HG02973 (cell line): ENCODE data around the gene CIRBP.

Experiments used
- ATAC-seq: cut with Tn5 transposase; IDR thresholded peaks from one replicate; pipeline ENCODE4 v1.9.1; 2021; ENCODE audit warnings: moderate library complexity; ENCODE audit not compliant: unreplicated experiment

CIRBP gene

GRCh38 chr19:1254530-1255185 lies 14.5 kb upstream of the CIRBP start:
- ATAC-seq, result no peak

GRCh38 chr19:1255186-1256161 lies 13.7 kb upstream of the CIRBP start:
- no peak for ATAC-seq

- no peak for ATAC-seq
Observed at GRCh38 chr19:1256646-1257474, 12.3 kb upstream of the CIRBP start.

GRCh38 chr19:1257475-1258162 lies 11.5 kb upstream of the CIRBP start:
- ATAC-seq, result no peak

- no peak for ATAC-seq
Observed at GRCh38 chr19:1258163-1258492, 11.0 kb upstream of the CIRBP start.

GRCh38 chr19:1258707-1259205 lies 10.4 kb upstream of the CIRBP start:
- ATAC-seq, result no peak

- ATAC-seq, result peak; percentile 28
Observed at GRCh38 chr19:1259206-1259875, 9.8 kb upstream of the CIRBP start.

GRCh38 chr19:1259876-1260748 lies 9.0 kb upstream of the CIRBP start:
- ATAC-seq, result no peak

GRCh38 chr19:1260749-1261537 lies 8.2 kb upstream of the CIRBP start:
- ATAC-seq, result peak; percentile 46

- no peak for ATAC-seq
Observed at GRCh38 chr19:1261538-1261797, 7.7 kb upstream of the CIRBP start.

GRCh38 chr19:1261798-1262622 lies 7.1 kb upstream of the CIRBP start:
- ATAC-seq, result no peak

GRCh38 chr19:1262623-1263123 lies 6.5 kb upstream of the CIRBP start:
- no peak for ATAC-seq

- no peak for ATAC-seq
Observed at GRCh38 chr19:1263188-1263587, 5.9 kb upstream of the CIRBP start.

- no peak for ATAC-seq
Observed at GRCh38 chr19:1264801-1265614, 4.1 kb upstream of the CIRBP start.

- no peak for ATAC-seq
Observed at GRCh38 chr19:1265615-1266128, 3.5 kb upstream of the CIRBP start.

GRCh38 chr19:1266129-1266915 lies 2.8 kb upstream of the CIRBP start:
- ATAC-seq, result peak; percentile 21
